HG03159 (cell line): Measurements from ENCODE around the gene MITD1.
"Not testable (repeated sequence)": the region's sequence is repeated elsewhere in the genome, so short reads cannot be mapped to it uniquely, and the experiment has no call there.

Experiments used
- ATAC-seq: cut with Tn5 transposase; IDR thresholded peaks from one replicate; pipeline ENCODE4 v1.9.1; 2021; ENCODE audit warnings: mild to moderate bottlenecking, moderate library complexity; ENCODE audit not compliant: unreplicated experiment

The MITD1 gene

DNA sequence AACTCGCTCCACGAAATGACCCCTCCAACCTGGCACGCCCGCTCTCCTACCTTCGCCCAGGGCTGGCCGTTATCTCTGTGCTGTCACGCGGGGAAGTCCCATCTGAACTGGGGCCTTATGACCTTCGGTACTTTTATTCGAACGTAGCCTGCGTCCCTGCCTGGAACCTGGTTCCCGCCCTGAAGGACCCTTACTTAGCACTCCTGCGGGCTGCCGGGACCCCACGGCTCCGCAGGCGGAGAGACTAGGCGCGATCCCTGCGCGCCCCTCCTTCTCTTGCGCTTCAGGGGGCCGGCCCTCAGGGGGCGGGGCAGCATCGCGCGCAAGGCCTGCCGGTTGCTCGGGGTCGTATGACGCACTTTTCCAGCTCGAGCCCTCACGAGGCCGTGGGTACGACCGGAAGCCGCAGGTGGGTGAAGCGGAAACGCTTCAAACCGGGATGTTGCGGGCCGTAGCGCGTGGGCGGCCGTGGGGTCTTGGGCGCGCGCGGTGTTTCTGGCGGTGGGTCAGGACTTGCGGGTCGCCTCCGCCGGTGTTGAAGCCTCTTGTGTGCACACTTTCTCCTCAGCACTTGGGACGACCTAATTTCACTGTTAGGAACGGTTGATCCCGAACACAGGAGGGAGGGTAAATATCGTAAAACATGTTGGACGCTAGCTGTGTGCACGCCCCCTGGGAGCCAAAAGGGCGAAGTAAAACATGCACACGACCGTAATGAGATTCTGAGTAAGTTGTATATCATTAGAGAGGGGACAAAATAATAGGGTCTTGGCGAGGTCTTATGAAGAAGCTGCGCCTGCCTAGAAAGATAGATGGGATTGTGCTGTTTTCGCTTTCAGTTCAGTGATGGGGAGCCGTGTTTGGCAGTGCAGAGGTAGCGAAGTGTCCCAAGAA lies 26.0 kb downstream of the MITD1 start, which contains the start of the genes LIPT1 and TSGA10:
Gene LIPT1 (plus strand): TSS at position 325 of the 894 bp plus-strand sequence. CDS start 6,991 bp downstream, outside the sequence.
Gene TSGA10 (minus strand): TSS at position 300 of the 894 bp plus-strand sequence. CDS start 45,503 bp downstream, outside the sequence.
- peak; percentile 98 for ATAC-seq

DNA sequence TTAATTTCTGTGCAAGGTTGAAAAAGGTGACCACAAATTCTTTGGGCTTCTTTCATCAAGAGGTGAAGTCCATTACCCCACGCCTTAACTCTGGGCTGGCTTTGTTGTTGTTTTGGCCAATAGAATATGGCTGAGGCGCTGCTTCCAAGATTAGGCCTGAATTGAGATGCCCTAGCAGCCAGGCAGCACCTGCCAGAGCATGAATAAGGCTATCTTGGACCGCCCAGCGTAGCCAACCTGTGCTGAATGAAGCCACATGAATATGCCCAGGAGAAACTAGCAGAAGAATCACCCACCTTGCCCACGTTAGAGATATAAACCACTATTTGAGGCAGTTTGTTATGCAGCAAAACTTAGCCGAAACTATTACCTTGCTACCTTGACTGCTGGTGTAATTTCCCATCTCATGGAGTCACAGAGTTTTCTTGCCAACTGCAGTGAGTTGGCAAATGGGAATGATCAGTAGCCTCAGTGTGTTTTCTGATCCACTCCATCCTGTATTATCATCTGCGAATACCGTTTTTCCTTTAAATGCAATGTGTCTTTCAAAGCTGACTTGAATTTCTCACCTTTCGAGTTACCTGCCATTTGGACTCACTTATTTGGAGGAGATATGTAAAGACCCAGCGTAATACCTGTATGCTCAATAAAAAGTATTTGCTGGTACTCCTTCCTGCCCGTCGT lies 26.8 kb downstream of the MITD1 start:
- no peak for ATAC-seq

DNA sequence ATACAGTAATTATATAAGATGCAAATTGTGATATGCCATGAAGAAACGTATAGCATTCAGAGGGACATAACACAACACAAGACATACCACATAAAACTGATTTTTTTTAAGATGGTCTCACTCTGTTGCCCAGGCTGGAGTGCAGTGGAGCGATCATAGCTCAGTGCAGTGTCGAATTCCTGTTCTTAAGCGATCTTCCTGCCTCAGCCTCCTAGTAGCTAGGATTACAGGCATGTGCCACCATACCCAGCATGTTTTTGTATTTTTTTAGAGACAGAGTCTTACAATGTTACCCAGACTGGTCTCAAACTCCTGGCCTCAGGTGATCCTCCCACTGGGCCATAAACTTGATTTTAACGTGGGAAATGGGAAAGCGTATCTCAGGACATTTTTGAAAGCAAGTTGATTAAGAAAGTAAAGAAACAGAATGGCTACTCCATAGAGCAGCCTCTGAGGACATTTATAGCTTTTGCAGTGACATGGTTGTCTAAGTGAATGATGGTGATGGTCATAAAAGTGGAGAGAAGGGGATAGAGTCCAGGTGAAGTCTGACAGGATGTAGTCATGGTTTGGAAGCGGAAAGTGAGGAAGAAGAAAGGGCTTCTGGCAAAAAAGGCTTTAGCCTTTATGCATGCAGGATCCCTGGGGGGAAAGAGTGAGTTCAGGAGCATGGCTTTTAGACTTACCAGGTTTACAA lies 28.5 kb downstream of the MITD1 start:
- ATAC-seq, result no peak

DNA sequence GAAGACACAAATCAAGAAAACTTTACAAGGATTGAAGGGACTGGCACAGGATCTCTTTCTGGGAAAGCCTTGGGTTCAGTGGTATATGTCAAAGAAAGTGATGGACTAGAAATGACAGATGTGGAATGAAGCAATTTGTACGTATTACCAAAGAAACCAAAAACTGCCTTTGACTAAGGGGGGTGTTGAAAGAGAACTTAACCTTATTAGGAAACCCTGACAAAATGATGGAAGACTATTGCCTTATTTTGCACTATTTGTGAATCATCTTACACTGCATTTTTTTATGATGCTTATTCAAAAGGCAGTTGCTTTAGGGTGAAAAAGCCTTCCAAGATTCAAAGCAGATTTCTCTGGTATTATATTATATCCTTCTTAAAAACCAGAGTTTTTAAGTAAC lies 30.2 kb downstream of the MITD1 start:
- ATAC-seq, result no peak

DNA sequence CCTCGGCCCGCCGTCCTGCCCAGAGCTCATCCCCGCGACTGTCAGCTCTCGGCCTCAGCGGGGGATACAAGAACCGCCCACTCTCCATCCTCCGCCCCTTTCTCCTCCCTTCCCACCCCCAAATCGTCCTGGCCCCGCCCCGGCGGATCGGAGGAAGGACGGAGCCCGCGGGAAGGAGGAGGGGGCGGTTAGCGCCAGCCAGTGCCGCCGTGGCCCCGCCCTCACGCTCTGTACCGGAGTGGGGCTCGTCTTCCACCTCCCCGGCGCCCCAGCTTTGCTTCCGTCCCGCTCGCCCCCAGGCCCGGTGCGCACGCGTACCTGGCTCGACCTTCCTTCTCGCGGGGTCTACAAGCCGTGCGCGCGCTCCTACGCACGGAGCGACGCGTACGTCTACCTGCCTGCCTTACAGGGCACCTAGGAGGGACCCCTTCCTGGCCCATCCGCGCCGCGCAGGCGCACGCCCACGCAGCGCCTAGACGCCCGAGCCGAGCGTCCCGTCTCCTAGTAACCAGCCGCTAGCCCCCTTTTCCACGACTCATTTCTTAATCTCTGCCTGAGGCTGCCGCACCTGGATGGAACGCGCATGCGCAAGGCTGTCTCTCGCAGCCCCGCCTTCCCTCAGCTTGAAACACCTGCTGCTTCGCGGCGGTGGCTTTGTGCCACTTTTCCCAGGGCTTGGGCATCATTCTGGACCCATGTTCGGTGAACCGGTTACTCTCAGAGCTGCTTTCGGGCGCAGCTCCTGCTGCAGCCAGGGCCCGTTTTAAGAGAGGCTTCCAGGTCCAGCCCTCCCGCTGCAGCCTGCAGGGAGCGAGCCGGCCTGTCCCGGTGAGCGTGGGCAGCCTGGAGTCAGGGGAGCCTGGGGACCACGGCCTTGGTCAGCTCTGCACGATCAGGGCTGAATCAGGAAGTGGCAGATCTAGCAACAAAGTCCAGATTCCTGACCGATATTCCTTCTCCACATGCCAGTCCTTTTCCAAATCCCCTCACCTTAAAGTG lies 39.4 kb downstream of the MITD1 start, which contains the start of gene C2orf15:
Gene C2orf15 (plus strand): TSS at position 598 of the 999 bp plus-strand sequence. CDS start 8,852 bp downstream, outside the sequence.
- ATAC-seq, result peak; percentile 82

DNA sequence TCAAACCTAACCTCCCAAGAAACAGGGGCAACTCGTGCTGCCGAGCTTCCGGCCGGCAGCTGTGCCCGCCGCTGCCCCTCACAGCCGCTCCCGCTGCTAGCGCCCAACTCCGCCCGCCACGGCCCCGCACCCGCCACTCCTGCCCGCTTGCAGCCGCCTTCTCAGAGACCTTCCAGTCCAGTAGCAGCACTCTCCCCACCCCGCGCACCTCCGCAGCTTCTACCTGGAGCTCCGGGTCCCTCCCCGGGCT lies 40.1 kb downstream of the MITD1 start:
- peak; percentile 26 for ATAC-seq

DNA sequence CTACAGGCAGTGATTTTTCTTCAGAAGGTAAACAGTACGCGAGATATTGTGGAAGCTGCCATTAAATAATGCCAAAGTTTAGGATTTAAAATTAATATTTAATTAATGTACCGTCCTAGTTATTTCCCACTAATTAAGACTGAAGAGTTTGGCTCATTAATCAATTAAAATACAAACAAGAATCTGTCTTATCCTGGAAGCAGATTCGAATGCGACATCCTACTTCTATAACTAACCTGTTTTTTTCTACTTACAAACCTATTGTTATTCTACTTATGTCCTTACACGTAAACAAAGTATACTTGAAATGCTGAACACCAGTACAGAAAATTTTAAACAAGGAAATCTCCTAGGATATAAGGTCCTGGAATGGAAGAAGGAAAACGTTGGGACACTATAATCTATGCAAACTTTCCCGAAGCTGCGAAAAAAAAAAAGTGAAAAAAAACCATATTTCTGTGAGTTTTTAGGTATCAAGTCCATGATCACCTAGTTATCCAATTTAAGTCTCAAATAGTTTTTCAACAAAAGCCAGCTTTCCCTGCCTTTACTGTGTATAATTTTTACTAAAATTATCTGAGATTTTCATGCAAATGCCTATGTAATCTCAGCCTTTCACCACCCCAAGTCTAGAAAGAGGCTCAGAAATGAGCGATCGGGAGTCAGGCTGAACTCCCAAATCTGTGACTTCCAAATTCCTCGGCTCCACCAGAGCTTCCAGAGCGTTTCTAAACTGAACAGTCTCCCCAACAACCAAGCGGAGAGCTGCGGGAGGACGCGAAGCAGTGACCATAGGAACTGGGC lies 40.6 kb downstream of the MITD1 start:
- ATAC-seq, result no peak

DNA sequence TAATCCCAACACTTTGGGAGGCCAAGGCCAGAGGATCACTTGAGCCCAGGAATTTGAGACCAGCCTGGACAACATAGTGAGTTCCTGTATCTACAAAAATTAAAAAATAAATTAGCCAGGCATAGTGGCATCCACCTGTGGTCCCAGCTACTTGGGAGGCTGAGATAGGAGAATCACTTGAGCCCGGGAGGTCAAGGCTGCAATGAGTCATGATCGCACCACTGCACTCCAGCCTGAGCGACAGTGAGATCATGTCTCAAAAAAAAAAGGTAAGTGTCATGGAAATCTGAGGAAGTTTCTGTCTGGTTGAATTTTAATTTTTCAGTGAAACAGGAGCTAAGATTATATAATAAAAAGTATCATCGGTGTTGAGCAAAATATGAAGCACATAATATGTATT lies 41.9 kb downstream of the MITD1 start:
- no peak for ATAC-seq

DNA sequence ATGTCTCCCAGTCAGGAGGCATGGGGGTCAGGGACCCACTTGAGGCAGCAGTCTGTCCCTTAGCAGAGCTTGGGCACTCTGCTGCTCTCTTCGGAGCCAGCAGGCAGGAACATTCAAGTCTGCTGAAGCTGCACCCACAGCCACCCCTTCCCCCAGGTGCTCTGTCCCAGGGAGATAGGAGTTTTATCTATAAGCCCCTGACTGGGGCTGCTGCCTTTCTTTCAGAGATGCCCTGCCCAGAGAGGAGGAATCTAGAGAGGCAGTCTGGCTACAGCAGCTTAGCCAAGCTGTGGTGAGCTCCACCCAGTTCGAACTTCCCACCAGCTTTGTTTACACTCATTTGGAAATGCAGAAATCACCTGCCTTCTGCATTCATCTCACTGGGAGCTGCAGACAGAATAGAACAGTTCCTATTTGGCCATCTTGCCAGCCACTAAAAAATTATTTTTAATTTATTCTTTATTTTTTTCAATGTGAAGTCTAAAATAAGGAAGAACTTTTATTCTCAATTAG lies 45.8 kb downstream of the MITD1 start:
- not testable (repeated sequence) for ATAC-seq

DNA sequence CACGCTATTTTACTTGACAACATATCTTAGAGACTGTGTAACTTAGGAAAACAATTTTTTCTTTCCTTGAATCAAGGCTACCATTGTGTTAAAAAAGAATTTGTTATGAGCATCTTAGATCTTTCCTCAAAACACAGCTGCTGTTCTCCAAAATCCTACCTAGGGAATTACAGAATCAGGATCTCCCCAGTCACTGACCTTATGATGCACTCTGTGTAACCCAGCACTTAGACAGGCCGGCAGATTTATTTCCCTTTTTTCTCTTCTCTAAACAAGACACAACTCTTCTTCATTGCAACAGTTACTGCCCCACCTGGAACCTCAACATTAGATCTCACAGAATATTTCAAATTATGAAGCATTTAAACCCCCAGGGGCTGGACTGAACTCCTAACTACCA lies 52.9 kb downstream of the MITD1 start:
- ATAC-seq, result no peak
